ENCODE data around the gene TMEM79. TPM values are rescaled to one million over a fixed set of nuclear protein-coding genes. Genes with fewer than 3 reads are reported as not detected.

Gene TMEM79
- total RNA-seq, 2 donors from 2014 or later = 0.56 to 5.0 TPM

DNA sequence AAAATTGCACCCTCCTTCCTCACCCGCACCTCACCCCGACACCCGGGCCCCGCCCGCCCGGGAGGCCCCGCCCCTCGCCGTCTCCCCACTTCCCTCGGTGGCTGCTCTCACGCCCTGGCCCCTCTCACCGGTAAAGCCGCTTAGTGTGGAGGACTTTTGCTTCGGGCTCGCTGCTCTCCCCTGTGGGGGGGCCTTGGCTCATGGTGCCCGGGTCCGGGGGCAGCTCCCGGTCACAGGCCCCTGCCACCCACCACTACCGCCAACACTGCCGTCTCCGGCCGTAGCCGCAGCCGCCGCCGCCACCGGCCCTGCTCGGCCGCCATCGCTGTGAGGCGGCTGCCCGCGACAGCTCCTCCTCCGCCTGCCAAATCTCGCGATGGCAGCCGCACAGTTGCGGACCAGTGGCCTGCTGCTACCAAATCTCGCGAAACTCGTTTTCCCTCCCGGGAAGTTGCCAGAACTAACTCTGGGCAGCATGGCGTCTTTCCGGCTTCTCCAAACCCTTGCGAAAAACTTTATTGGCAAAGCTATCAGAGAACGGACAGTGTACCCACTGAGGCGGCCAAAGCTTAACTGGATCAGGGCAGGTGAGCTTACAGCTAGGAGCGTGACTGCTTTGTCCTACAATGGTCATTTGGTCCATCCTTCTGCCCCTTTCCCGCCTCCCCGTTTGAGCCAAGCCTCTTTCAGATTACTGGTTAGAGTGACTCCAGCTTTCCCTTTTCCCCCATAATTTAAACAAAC, 1.5 kb upstream of the TMEM79 start, which contains the start of gene SMG5:
TSS of gene SMG5 (minus strand) at position 347 of the 744 bp plus-strand sequence. CDS start at position 202, 145 bp downstream.
- Histone ChIP-seq H3K9me3 (no peaks in the 10 kb centered on the region), H3K27me3 (replicated peaks; ENCODE audit: insufficient read depth) (no peaks in the 10 kb centered on the region), H3K4me3 (peak within 1 kb of the TSS; percentile 83), H3K27ac (peak within 1 kb of the TSS; percentile 58 to 70), H3K4me1 (ENCODE audit: control insufficient read depth in 1 of 2, low read depth in 2 of 2) (peaks cover 19 to 28% of the 10 kb centered on the region in 2 donors), H3K36me3 (peaks cover 7% of the 10 kb centered on the region)
- no peak for TF ChIP-seq CTCF (IDR thresholded peaks at IDR 0.05)
- ATAC-seq (ENCODE audit: insufficient number of reproducible peaks, low FRiP score, low read depth) (peak; percentile 96), DNase-seq (ENCODE audit: low spot score) (peak; percentile 81)

GRCh38 chr1:156283521-156283920, 604 bp upstream of the TMEM79 start:
- Histone ChIP-seq H3K36me3 (no peaks in the 10 kb centered on the region), H3K27me3 (replicated peaks; ENCODE audit: insufficient read depth) (no peaks in the 10 kb centered on the region), H3K4me1 (ENCODE audit: control insufficient read depth in 1 of 2, low read depth in 2 of 2) (peaks cover 19 to 28% of the 10 kb centered on the region in 2 donors), H3K27ac (peak overlapping the region in 1 of 2 donors; percentile 70), H3K4me3 (peak overlapping the region; percentile 83), H3K9me3 (no peaks in the 10 kb centered on the region)
- no peak for TF ChIP-seq CTCF (IDR thresholded peaks at IDR 0.05)
- ATAC-seq (ENCODE audit: insufficient number of reproducible peaks, low FRiP score, low read depth) = no peak
- no peak for DNase-seq (ENCODE audit: low spot score)

DNA sequence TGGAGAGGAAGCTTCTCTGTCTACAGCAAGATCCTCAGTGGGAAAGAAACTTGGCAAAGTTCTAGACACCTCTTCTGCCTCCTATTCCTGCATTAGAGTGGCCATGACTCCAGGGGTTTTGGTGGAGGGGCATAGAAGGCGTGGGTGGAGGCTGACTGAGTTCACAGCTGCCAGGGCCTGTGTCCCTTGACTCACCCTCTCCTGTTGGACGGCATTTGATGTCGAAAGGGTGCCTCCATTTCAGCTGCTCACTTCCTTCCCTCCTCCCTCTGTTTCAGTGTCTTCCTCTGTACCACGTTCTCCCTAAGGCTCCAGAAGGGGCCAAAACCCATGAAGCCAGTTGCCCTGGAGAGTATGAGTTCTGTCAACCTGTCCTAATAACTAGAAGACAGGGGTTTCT, 632 bp downstream of the TMEM79 start:
- Histone ChIP-seq H3K36me3 (no peaks in the 10 kb centered on the region), H3K4me1 (ENCODE audit: control insufficient read depth in 1 of 2, low read depth in 2 of 2) (peaks cover 19 to 28% of the 10 kb centered on the region in 2 donors), H3K27ac (no peak overlapping the region), H3K9me3 (no peaks in the 10 kb centered on the region), H3K27me3 (replicated peaks; ENCODE audit: insufficient read depth) (no peaks in the 10 kb centered on the region), H3K4me3 (no peak overlapping the region)
- DNase-seq (ENCODE audit: low spot score) = no peak
- ATAC-seq (ENCODE audit: insufficient number of reproducible peaks, low FRiP score, low read depth) = no peak
- TF ChIP-seq CTCF (IDR thresholded peaks at IDR 0.05) = no peak

- ATAC-seq (ENCODE audit: insufficient number of reproducible peaks, low FRiP score, low read depth) (no peak), DNase-seq (ENCODE audit: low spot score) (no peak)
- Histone ChIP-seq H3K27ac (no peak overlapping the region), H3K9me3 (no peaks in the 10 kb centered on the region), H3K36me3 (no peaks in the 10 kb centered on the region), H3K27me3 (replicated peaks; ENCODE audit: insufficient read depth) (no peaks in the 10 kb centered on the region), H3K4me3 (no peak overlapping the region), H3K4me1 (ENCODE audit: control insufficient read depth in 1 of 2, low read depth in 2 of 2) (peaks cover 19 to 25% of the 10 kb centered on the region in 2 donors)
- TF ChIP-seq CTCF (IDR thresholded peaks at IDR 0.05) = no peak
These were observed 1.3 kb downstream of the TMEM79 start for GRCh38 chr1:156285437-156285836.

GRCh38 chr1:156286061-156286460, 1.9 kb downstream of the TMEM79 start:
- DNase-seq (ENCODE audit: low spot score) = no peak
- no peaks in the 10 kb centered on the region for H3K9me3 ChIP-seq
- peaks cover 17 to 19% of the 10 kb centered on the region in 2 donors for H3K4me1 ChIP-seq (ENCODE audit: control insufficient read depth in 1 of 2, low read depth in 2 of 2)
- TF ChIP-seq CTCF (IDR thresholded peaks at IDR 0.05) = no peak
- ATAC-seq (ENCODE audit: insufficient number of reproducible peaks, low FRiP score, low read depth) = no peak
- no peaks in the 10 kb centered on the region for H3K27me3 ChIP-seq (replicated peaks; ENCODE audit: insufficient read depth)
- H3K4me3 ChIP-seq = no peak overlapping the region
- no peak overlapping the region for H3K27ac ChIP-seq
- H3K36me3 ChIP-seq = no peaks in the 10 kb centered on the region
